DND-41 (cell line): ENCODE measurements around the gene IDH3B.

ENCODE experiments used
- CTCF ChIP-seq: IDR thresholded peaks from 2 replicates; pipeline ENCODE4 v1.5.1; 2012; ENCODE audit warnings: borderline replicate concordance, low read length, moderate library complexity, mild to moderate bottlenecking; ENCODE audit not compliant: poor library complexity, severe bottlenecking; ENCODE audit errors: extremely low read depth
- EZH2 ChIP-seq: IDR thresholded peaks from 3 replicates; pipeline ENCODE4 v1.6.1; 2012; ENCODE audit warnings: borderline replicate concordance, low read depth, mild to moderate bottlenecking, moderate library complexity, low read length, inconsistent platforms; ENCODE audit not compliant: severe bottlenecking

GRCh38 chr20:2640899-2641298 lies 23.1 kb downstream of the IDH3B start:
- TF ChIP-seq CTCF, result no peak
- no peak for TF ChIP-seq EZH2
